Activated CD4-positive, CD25-positive, alpha-beta regulatory T cell treated with anti-CD3 and anti-CD28 coated beads, Interleukin-2, amount 50 U/mL, for 16 hours (primary cell): ENCODE results near the gene FEN1.

Experiments
- DNase-seq: peaks from one replicate; pipeline ENCODE4 v3.0.0-alpha.2; 2020; ENCODE audit warnings: low read depth, low spot score

FEN1 gene

DNA sequence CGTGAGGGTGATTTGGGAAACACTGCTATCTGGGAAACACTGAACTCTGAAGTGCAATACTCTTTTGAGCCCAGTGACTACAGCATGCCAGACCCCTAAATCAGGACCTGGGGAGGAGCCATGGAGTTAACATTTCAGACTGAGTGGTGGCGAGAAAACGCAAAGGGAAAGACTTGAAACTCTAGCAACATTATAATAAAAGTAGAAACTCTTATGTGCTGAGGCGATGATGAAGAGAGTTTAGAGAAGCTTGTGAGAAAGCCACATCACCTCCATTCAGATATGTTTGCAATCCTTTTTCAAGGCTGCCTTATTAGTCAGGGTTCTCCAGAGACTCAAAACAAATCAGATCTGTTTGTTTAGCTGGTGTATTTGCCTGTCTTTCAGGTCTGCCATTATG, 1.9 kb downstream of the FEN1 start:
- DNase-seq: no peak

DNA sequence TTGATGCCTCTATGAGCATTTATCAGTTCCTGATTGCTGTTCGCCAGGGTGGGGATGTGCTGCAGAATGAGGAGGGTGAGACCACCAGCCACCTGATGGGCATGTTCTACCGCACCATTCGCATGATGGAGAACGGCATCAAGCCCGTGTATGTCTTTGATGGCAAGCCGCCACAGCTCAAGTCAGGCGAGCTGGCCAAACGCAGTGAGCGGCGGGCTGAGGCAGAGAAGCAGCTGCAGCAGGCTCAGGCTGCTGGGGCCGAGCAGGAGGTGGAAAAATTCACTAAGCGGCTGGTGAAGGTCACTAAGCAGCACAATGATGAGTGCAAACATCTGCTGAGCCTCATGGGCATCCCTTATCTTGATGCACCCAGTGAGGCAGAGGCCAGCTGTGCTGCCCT, 2.7 kb downstream of the FEN1 start:
- DNase-seq: no peak

DNA sequence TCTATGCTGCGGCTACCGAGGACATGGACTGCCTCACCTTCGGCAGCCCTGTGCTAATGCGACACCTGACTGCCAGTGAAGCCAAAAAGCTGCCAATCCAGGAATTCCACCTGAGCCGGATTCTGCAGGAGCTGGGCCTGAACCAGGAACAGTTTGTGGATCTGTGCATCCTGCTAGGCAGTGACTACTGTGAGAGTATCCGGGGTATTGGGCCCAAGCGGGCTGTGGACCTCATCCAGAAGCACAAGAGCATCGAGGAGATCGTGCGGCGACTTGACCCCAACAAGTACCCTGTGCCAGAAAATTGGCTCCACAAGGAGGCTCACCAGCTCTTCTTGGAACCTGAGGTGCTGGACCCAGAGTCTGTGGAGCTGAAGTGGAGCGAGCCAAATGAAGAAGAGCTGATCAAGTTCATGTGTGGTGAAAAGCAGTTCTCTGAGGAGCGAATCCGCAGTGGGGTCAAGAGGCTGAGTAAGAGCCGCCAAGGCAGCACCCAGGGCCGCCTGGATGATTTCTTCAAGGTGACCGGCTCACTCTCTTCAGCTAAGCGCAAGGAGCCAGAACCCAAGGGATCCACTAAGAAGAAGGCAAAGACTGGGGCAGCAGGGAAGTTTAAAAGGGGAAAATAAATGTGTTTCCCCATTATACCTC, 3.3 kb downstream of the FEN1 start:
- DNase-seq: no peak

DNA sequence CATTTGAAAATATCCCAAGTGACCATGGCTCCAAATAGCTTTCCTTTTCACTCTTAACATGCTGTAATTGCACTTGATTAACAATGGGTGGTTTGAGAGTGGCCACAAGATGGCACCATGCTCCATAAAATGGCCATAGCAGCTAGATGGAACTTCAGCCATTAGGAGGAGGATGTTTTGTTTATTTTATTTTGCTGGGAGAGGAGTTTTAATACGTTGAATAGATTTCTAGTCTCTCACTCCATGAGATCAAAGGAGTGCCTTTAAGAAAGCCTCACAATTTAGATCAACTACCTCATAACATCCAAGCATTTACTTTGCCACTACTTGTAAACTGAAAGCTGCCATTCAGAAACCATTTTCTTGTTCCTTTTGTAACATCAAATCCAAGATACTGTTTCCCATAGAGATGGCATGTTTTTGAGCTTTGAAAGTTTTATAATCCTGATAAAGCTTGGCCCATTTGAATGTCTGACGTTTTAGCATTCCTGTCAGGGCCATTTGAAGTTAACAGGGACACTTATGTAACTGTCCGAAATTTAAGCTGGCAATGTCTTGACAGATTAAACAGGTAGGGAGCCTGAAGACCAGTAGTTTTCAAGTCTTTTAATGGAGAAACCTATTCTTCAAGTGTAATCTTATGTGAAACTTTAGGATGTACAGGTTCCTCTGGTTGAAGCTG, 4.7 kb downstream of the FEN1 start:
- peak; percentile 54 for DNase-seq

DNA sequence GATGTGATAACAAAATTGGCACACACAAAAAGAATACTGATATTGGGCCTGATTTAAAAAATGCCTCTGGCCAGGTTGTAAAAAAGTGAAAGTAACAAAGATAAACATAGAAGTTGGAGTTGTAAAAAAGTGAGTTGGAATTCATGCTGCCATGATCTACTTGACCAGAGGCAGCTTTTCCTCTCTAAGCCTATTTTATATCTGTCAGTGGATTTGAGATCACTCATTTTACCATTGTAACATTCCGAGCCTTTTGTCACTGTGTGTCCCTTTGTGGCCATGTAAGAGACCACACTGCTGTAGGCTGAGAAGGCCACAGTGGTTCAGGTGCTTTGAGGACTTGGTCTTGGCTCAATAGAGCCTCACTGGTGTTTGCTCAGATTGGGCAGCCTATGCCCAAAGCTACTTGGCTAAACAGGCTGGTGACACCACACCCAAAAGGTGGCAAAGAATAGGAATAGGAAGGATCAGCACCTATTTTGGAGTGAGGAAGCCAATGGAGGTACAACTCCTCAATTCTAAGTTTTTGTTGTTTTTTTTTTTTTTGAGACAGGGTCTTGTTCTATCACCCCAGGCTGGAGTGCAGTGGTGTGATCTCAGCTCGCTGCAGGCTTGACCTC, 7.1 kb downstream of the FEN1 start:
- no peak for DNase-seq

DNA sequence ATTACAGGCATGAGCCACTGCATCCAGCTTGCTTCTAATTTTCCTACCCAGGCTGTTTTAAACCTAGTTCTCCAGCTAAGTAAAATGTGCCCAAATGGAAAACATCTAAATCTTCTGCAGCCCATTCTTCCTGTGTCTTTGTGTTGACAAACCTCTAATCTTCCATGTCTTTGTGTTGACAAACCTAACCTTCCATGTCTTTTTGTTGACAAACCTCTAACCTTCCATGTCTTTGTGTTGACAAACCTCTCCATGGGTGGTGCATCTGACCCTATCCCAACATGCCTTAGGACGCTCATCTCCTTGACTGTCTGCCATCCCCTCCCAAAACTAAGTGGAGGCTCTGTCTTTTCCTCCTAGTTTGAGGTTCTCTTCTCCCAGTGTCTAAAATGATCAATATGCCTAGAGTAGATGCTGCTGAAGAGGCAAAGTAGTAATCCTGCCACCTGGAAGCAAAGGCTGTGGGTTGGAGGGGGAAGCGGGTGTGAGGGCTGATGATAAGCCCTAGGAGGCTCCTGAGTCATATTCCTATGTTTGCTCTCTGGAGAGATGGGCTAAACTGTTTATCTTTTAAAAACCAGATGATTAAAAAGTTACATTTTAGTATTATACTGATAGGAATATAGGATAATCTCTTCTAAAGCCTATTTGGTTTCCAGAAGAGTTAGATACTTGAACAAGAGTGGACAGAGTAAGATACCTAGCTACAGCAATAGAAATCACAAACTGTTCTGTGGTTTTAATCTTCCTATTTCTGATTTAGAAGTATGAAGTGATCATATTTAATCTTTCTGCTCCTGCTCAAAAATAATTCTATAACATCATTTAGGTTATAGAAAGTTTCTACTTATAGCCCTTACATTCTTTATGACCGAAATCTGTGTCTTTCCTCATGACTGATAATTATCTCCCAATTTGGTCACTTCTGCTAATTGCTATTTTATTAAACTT, 7.9 kb downstream of the FEN1 start:
- DNase-seq: no peak

DNA sequence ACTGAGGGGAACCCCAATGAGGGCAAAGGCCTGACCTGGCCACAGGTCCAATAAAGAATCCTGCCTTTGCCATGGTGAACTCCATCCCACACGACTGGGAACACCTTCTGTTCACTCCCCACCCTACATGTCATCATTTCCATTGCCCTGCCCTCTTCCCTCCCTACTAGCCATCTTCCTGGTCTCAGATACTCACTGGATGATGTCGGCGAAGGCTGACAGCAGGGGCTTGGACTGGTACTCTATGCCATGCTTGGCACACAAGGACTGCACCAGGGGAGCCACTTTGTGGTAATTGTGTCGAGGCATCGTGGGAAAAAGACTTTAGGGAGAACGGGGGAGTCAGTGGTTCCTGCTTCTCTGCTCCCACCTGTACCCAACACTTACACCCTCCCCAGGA, 9.9 kb downstream of the FEN1 start:
- no peak for DNase-seq

DNA sequence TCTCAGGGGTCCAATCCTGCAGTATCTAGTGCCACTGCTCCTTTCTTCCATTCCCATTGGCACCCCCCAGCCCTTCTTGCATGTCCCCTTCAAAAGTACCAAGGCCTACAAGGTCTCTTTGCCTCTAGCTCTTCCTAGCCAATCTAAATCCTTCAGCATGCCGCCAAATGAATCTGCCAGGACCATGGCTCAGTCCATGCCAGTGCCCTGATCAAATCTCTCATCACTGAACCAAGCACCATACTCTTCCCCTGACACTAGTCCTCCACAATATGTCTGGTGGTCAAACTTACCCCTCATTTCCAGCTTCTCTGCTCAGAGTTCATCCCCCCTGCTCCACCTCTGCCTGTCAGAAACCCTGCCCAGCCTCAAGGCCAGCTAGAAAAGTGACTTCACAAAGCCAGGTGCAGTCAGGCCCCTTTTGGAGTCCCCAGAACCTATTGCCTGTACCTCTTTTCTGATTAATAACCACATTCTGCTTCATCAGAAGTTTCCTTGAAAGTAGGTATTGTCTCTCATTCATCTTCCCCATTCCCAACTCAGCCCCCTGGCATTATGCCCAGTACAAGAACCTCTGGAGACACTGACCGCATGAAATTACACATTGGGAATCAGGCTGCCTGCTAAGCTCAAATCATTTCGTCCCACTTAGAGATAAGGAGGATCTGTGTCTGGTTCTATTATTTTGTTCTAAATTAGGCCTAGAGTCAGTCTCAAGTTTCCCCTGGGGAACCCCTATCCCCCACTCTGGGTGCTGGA, 11.4 kb downstream of the FEN1 start:
- DNase-seq: no peak

DNA sequence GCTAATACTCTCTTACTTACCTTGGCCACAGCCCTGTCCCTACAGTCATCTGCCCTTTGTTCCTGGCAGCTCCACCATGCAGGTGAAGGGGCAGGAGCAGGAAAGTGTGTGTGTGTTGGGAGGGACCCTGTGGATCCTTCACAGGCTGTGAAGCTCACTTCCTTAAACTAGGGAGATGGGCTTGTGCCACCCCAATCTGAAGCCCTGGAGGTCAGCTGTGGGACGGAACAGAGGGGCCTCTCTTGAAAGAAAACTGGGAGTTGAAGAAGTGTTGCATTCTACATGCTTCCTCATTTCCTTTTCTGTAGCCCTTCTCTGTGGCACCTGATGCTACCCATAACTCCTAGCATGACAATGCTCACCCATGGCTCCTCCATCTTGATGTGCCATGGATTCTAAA, 12.4 kb downstream of the FEN1 start:
- DNase-seq: no peak

DNA sequence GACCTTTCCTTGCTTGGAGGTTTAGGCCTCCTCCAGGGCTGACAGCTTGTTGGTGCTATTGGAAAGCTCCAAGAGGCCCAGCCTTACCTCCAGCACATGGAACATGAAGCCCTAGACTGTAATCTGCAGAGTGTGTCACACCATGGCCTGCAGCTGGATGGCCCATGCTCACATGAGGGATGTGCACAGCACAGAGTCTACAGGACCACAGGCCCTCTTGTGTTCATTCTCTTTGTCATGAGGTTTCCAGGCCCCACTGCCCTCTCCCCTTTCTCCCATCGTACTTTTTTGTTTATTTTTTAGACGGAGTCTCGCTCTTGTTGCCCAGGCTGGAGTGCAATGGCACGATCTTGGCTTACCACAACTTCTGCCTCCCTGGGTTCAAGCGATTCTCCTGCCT, 14.1 kb downstream of the FEN1 start:
- no peak for DNase-seq

DNA sequence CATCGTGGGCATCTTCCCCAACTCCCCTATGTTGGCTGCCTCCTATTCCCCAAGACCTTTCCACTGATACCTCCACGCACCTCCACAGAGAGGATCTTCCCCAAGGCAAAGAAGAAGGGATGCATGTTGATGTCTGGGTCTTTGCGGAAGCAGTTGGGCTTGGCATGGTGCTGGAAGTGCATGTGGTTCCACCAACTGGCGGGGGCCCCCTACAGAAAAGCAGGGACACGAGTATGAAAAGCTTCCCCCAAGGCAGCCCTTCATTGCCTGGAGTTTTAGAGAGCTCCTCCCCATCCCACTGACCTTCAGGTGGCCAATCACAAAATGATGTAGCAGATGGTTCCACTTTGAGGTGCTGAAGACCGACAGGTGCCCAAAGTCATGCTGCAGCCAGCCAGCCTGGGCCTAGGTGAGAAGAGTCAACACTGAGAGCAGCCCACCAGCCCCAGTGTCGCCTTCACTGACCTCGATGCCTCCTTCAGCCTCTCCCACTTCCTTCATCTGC, 18.0 kb downstream of the FEN1 start:
- no peak for DNase-seq

DNA sequence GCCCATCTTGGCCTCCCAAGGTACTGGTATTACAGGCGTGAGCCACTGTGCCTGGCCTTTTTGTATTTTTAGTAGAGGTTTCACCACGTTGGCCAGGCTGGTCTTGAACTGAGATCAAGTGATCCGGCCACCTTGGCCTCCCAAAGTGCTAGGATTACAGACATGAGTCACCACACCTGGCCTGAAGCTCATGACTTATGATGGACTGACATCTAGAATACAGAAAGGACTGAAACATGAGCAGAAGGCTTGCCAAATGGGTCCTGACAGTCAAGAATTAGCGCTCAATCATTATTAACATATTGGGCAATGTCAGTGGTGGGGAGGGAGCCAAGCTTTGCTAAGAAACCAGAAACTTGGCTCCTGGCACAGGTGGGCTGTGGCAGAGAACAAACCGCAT, 19.1 kb downstream of the FEN1 start:
- no peak for DNase-seq

DNA sequence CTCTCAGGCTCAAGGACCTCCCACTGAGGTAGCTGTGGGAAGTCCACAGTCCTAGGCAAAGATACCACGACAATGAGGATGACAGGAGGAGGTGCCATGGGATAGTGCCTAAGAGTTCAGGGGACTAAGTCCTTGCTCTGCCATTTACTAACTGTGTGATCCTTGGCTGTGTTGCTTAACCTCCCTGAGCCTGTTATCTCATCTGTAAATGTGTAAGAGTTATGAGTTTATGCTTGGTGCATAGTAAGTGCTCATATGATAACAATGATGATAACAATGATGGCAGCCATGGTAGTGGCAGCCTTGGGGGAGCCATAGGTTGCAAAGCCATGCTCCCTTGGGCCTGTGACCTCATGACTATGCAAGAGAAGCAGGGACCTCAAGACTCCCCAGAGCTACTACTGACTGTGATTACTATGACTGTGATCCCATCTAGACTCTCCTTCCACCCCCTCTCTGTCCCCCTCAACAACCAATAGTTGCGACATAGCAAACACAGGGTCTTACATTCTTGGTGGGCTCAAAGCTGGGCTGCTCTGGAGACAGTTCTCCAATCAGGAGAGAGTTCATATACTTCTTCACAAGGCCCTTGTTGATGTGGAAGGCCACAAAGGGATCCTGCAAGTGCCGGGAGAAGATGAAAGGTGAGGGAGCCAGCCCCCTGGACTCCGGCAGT, 20.2 kb downstream of the FEN1 start:
- DNase-seq: no peak

DNA sequence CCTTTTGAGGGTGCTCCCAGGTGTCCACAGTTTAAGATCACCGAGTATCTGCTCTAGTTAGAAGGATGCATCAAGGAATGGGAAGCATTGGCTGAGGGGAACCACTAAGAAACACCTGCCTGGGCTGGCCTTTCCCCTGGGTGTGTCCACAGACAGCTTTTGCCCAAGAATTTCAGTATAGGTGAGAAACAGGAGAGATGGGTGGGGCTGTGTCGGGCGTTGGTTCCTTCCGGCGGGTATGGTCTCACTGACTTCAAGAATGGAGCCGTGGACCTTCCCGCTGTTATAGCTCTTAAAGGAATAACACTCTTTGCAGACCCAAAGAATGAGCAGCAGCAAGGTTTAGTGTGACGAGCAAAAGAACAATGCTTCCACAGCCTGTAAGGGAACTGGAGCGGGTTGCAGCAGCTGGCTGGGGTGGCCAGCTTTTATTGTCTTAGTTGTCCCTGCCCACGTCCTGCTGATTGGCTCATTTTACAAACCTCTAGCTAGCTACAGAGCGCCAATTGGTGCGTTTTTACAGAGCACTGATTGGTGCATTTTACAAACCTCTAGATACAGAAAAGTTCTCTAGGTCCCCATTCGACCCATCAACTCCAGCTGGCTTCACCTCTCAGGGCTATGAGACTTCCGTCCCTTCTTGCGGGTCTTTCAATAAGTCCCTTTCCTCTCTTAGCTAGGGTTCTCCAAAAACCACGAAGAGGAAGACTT, 21.7 kb downstream of the FEN1 start:
- no peak for DNase-seq

DNA sequence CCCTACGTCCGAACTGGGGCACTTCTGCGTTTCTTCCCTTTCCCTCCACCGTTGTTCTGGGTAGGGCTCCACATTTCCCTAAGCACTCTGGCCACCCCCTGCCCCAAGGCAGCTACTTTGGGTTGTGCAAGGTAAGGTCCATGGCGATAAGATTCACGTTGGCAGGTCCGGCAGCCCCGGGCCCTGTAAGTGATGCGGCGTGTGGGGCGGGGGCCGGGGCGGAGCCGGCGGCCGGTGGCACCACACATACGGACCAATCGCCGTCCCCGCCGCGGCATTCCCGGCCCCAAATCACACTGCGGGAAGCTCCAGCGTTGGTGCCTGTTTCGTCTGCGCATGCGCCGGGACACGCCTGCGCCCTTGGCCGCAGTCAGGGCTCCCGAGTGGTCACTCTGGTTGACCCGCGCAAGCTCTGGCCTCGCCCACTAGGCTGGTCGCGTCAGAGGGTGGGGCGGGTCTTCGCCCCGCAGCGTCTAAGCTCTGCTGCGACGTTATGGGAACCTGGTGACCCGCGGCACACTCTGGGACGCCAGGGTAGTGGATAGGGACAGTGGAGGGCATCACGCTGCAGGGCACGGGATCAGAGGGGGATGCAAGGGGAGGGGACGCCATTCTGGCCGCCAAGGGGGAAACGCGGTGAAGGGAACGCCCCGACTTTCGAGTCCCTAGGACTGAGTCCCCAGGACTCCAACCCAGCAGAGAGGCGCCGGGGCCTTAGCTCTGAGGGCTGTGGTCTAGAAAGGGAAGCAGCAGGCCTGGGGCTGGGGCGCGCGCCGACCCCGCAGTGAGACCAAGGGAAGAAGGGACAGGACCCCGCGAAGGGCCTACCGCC, 22.5 kb downstream of the FEN1 start:
- DNase-seq: no peak

DNA sequence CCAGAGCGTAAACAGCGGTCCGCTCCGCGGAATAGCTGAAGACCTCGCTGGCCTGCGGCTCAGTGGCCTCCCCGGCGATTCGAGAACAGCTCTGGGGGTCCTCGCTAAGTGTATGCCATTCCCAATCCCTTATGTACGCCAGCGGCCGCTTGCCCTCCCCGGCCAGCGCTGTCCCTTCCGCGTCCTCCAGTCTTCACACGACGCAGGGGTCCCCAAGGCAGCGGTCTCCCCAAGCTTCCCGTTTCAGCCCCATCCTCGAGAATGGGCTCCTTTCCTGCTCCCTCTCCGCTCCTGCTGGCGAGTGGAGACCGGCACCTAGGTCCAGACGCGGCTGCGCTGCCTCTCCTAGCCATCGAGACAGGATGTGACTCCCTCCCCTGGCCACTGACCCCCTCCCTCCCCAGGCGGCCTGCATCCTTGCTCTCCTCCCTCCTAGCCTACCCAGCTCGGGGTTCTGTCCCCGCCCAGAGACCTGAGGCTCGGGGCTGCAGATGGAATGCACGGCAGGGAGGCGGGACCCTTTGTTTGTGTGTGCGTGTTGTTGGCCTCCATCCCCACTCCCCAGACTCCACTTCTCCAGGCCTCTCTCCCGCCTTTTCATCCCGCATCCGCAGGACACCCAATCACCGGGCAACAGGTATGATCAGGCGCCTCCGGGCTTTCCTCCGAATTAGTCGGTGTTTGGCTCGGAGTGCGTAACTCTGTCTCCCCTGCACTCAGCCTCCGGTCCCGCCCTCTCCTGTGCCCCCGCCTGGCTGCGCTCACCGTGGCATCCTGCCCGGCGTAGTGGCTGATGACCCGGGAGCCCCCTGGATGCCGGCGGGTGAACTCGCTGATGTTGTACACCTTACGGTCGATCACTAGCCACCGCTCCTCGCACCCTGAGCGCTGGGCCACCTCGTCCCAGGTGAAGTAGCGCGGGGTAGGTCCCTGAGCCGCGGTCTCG, 23.4 kb downstream of the FEN1 start:
- DNase-seq: no peak

DNA sequence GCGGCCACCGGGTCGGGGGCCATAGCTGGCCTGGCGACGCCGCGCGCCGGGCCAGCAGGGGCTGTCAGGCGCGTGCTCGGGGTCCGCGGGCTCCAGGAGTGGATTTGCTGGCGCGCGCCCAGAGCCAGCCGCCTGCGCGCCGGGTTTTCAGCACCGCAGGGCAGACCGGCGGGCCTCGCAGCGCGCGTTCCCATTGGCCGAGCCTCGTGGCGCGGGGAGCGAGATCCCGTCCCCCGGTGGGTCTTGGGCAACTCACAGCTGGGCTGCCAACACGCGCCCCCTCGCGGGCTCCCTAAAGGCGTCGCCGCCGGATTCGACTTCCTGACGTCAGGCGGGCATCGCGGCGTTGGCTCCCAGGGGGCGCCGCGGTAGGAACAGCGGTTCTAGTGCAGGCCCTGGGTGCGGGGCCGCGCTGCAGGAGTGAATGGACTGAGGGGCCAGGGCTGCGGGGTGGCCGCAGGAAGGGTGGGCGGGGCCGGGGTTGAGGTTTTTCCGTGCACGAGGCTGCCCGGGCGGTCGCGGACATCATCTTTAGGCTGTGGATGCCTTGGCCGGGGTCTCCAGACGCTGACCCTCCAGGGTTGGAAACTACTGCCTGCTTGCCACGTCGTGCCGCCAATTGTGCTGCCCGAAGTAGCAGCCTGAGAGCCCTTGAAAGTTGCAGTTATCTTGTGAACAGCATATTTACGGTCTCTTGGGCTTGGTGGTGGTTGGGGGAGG, 24.2 kb downstream of the FEN1 start, which contains the start of gene FADS1:
FADS1 (minus strand) TSS at position 268 of the 720 bp plus-strand sequence; CDS start at position 194, 74 bp downstream.
- DNase-seq: peak; percentile 37
